H9 (cell line): ENCODE measurements around the gene YPEL1. TPM values are rescaled to one million over a fixed set of nuclear protein-coding genes. Genes with fewer than 3 reads are reported as not detected.

Experiments
- DNase-seq: peaks from one replicate; pipeline ENCODE4 v3.0.0-alpha.2; 2017
- H2AFZ ChIP-seq: one replicate; pipeline ENCODE4 v1.6.1; 2013; ENCODE audit warnings: mild to moderate bottlenecking, low read length, control low read depth, moderate library complexity
- H2AK5ac ChIP-seq: 2 replicates; pipeline ENCODE4 v1.6.1; 2013; ENCODE audit warnings: low read length, control low read depth, mixed read lengths; ENCODE audit not compliant: insufficient read length
- H2BK120ac ChIP-seq: one replicate; pipeline ENCODE4 v1.6.1; 2013; ENCODE audit warnings: low read depth, mild to moderate bottlenecking, low read length, control low read depth, inconsistent platforms; ENCODE audit not compliant: poor library complexity, severe bottlenecking
- H2BK12ac ChIP-seq: 2 replicates; pipeline ENCODE4 v1.6.1; 2013; ENCODE audit warnings: low read length, control low read depth, mixed read lengths, low read depth; ENCODE audit not compliant: insufficient read length
- H2BK15ac ChIP-seq: 2 replicates; pipeline ENCODE4 v1.6.1; 2013; ENCODE audit warnings: low read depth, low read length, control low read depth
- H2BK20ac ChIP-seq: one replicate; pipeline ENCODE4 v1.6.1; 2013; ENCODE audit warnings: low read depth, mild to moderate bottlenecking, low read length, control low read depth, inconsistent platforms; ENCODE audit not compliant: poor library complexity, severe bottlenecking
- H2BK5ac ChIP-seq: 2 replicates; pipeline ENCODE4 v1.6.1; 2013; ENCODE audit warnings: low read length, control low read depth, mixed read lengths; ENCODE audit not compliant: insufficient read length
- H3K14ac ChIP-seq: 2 replicates; pipeline ENCODE4 v1.6.1; 2013; ENCODE audit warnings: low read length, control low read depth; ENCODE audit not compliant: insufficient read depth
- H3K18ac ChIP-seq: 2 replicates; pipeline ENCODE4 v1.6.1; 2013; ENCODE audit warnings: low read depth, mild to moderate bottlenecking, mixed read lengths, low read length, control low read depth; ENCODE audit not compliant: insufficient read length
- H3K23ac ChIP-seq: 2 replicates; pipeline ENCODE4 v1.6.1; 2013; ENCODE audit warnings: low read length, control low read depth, mixed read lengths, low read depth; ENCODE audit not compliant: insufficient read length
- H3K23me2 ChIP-seq: 2 replicates; pipeline ENCODE4 v1.6.1; 2013; ENCODE audit warnings: low read depth, mild to moderate bottlenecking, mixed read lengths, low read length, control low read depth; ENCODE audit not compliant: insufficient read length, poor library complexity, severe bottlenecking
- H3K27ac ChIP-seq: 2 replicates; pipeline ENCODE4 v1.5.1; 2013; ENCODE audit warnings: low read length, control low read depth, mixed read lengths, low read depth; ENCODE audit not compliant: insufficient read length
- H3K27me3 ChIP-seq: 2 replicates; pipeline ENCODE4 v1.6.1; 2013; ENCODE audit warnings: low read length, control low read depth, inconsistent platforms; ENCODE audit not compliant: insufficient read depth
- H3K4ac ChIP-seq: 2 replicates; pipeline ENCODE4 v1.6.1; 2013; ENCODE audit warnings: low read depth, mild to moderate bottlenecking, control low read depth, inconsistent platforms, low read length, moderate library complexity
- H3K4me1 ChIP-seq: 2 replicates; pipeline ENCODE4 v1.6.1; 2013; ENCODE audit warnings: low read length, control low read depth, inconsistent platforms; ENCODE audit not compliant: insufficient read depth
- H3K4me2 ChIP-seq: 2 replicates; pipeline ENCODE4 v1.6.1; 2013; ENCODE audit warnings: low read length, control low read depth, mixed read lengths; ENCODE audit not compliant: insufficient read length, insufficient read depth
- H3K56ac ChIP-seq: 2 replicates; pipeline ENCODE4 v1.6.1; 2013; ENCODE audit warnings: low read depth, mild to moderate bottlenecking, mixed read lengths, low read length, control low read depth; ENCODE audit not compliant: insufficient read length
- H3K79me1 ChIP-seq: 2 replicates; pipeline ENCODE4 v1.6.1; 2013; ENCODE audit warnings: low read depth, mild to moderate bottlenecking, moderate library complexity, low read length, control low read depth, inconsistent platforms; ENCODE audit not compliant: insufficient read depth, poor library complexity, severe bottlenecking
- H3K79me2 ChIP-seq: 2 replicates; pipeline ENCODE4 v1.6.1; 2013; ENCODE audit warnings: low read length, control low read depth, inconsistent platforms; ENCODE audit not compliant: insufficient read depth
- H3K9ac ChIP-seq: 2 replicates; pipeline ENCODE4 v1.6.1; 2013; ENCODE audit warnings: low read length, control low read depth, mixed read lengths; ENCODE audit not compliant: insufficient read length; ENCODE audit errors: extremely low read depth
- H3K9me3 ChIP-seq: one replicate; pipeline ENCODE4 v1.6.1; 2013; ENCODE audit warnings: low read depth, low read length, inconsistent platforms; ENCODE audit not compliant: control insufficient read depth
- H3T11ph ChIP-seq: one replicate; pipeline ENCODE4 v1.6.1; 2013; ENCODE audit warnings: mild to moderate bottlenecking, low read length, control low read depth, inconsistent platforms
- H4K20me1 ChIP-seq: one replicate; pipeline ENCODE4 v1.6.1; 2013; ENCODE audit not compliant: control insufficient read depth, insufficient read length, insufficient read depth
- H4K5ac ChIP-seq: 2 replicates; pipeline ENCODE4 v1.6.1; 2013; ENCODE audit warnings: low read depth, mild to moderate bottlenecking, mixed read lengths, low read length, control low read depth; ENCODE audit not compliant: insufficient read length
- H4K8ac ChIP-seq: replicated peaks from 2 replicates; pipeline ENCODE4 v1.6.1; 2013; ENCODE audit warnings: low read length, control low read depth, mixed read lengths, low read depth; ENCODE audit not compliant: insufficient read length
- H4K91ac ChIP-seq: 2 replicates; pipeline ENCODE4 v1.6.1; 2013; ENCODE audit warnings: low read depth, mild to moderate bottlenecking, moderate library complexity, mixed read lengths, low read length, control low read depth; ENCODE audit not compliant: insufficient read length
- H3K27ac Mint-ChIP-seq, 3 experiments: 2 replicates in 2 of 3; 3 replicates in 1 of 3; pipeline ENCODE4 v1.8.0; 2020 to 2021; ENCODE audit warnings: mixed read lengths in 3 of 3, mild to moderate bottlenecking in 1 of 3, moderate library complexity in 1 of 3
- H3K27me3 Mint-ChIP-seq: 2 replicates; pipeline ENCODE4 v1.8.0; 2021; ENCODE audit warnings: low read depth, mild to moderate bottlenecking, moderate library complexity, mixed read lengths
- H3K36me3 Mint-ChIP-seq, 3 experiments: 2 replicates in 2 of 3; 3 replicates in 1 of 3; pipeline ENCODE4 v1.8.0; 2020 to 2021; ENCODE audit warnings: low read depth in 3 of 3, mixed read lengths in 3 of 3; ENCODE audit not compliant: insufficient read depth in 1 of 3
- H3K4me1 Mint-ChIP-seq, 2 experiments: 2 replicates each; pipeline ENCODE4 v1.8.0; 2020; ENCODE audit warnings: mixed read lengths in 2 of 2
- H3K4me3 Mint-ChIP-seq, 2 experiments: 2 replicates in 1 of 2; 3 replicates in 1 of 2; pipeline ENCODE4 v1.8.0; 2020 to 2021; ENCODE audit warnings: mild to moderate bottlenecking in 2 of 2, mixed read lengths in 2 of 2, moderate library complexity in 1 of 2
- H3K9me3 Mint-ChIP-seq, 2 experiments: 2 replicates in 1 of 2; 3 replicates in 1 of 2; pipeline ENCODE4 v1.8.0; 2020; ENCODE audit warnings: mild to moderate bottlenecking in 2 of 2, mixed read lengths in 2 of 2, moderate library complexity in 1 of 2
- WGBS: extraction: QIAGEN DNeasy Blood & Tissue Kit; methylation state at CpG from one replicate; pipeline ENCODE4 v1.1.7; 2013; ENCODE audit warnings: missing lambda C conversion rate, low lambda C conversion rate, mixed read lengths; ENCODE audit not compliant: insufficient read length; ENCODE audit errors: extremely low coverage; 5-methylcytosine and 5-hydroxymethylcytosine counted together
- total RNA-seq: library from RNA; stranded (reverse); gene quantifications from 2 replicates; pipeline ENCODE4 v1.2.1, GENCODE V29; 2021
- TF ChIP-seq, protein P1 (sequence below): fragments of 200-600 bp; sonication (generic); conservative IDR thresholded peaks from 3 replicates; pipeline ENCODE4 v1.8.0; 2021; ENCODE audit warnings: antibody characterized with exemption, mild to moderate bottlenecking

YPEL1 gene
- total RNA-seq, 1 experiment from 2014 or later: 5.4 TPM

DNA sequence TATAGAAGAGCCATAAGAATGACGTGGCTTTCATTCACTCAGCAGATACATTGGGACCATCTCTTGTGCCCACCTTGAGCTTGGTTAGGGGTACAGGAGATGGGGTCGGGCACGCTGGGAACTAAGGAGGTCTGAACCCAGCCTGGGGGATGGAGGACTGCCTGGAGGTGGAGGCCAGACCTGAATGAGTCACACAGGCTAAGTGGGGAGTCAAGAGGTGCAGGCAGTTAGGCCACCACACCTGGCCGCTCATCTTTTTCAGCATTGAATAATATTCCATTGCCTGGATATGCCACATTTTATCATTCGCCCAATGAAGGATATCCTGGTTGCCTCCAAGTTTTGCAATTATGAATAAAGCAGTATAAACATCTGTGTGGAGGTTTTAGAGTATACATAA is 73.6 kb downstream of the YPEL1 start:
- Mint-ChIP-seq H3K27ac (no peak overlapping the region), H3K36me3 (no peaks in the 10 kb centered on the region)
- H3K4me2 ChIP-seq: no peak overlapping the region

More for the DNA sequence above, 73.6 kb downstream of the YPEL1 start:
- H2AFZ ChIP-seq: no peak overlapping the region
- no peak overlapping the region for H2BK20ac ChIP-seq
- H3T11ph ChIP-seq: no peak overlapping the region
- H3K9me3 ChIP-seq: no peaks in the 10 kb centered on the region
- H3K18ac ChIP-seq: no peak overlapping the region
- no peak overlapping the region for H2AK5ac ChIP-seq
- H4K5ac ChIP-seq: no peak overlapping the region
- no peak for DNase-seq
- no peak overlapping the region for H2BK120ac ChIP-seq
- Mint-ChIP-seq H3K9me3 (no peaks in the 10 kb centered on the region; a peak in 1 of 5 replicates), H3K4me1 (peaks cover 9 to 15% of the 10 kb centered on the region in 2 experiments), H3K4me3 (no peak overlapping the region), H3K27me3 (peaks cover 21% of the 10 kb centered on the region)
- no peak overlapping the region for H2BK12ac ChIP-seq
- no peaks in the 10 kb centered on the region for H4K20me1 ChIP-seq
- no peak overlapping the region for H4K8ac ChIP-seq
- H3K79me1 ChIP-seq: peaks cover 2% of the 10 kb centered on the region
- no peak overlapping the region for H3K14ac ChIP-seq
- WGBS: no CpG with 5 or more reads among the region's 5 CpGs
- no peak overlapping the region for H2BK15ac ChIP-seq
- no peak overlapping the region for H3K27ac ChIP-seq
- H3K23me2 ChIP-seq: peaks cover 6% of the 10 kb centered on the region
- H3K9ac ChIP-seq: no peak overlapping the region
- no peak overlapping the region for H3K4ac ChIP-seq
- no peaks in the 10 kb centered on the region for H3K79me2 ChIP-seq
- no peaks in the 10 kb centered on the region for H3K4me1 ChIP-seq
- no peak overlapping the region for H2BK5ac ChIP-seq
- no peak overlapping the region for H4K91ac ChIP-seq
- H3K27me3 ChIP-seq: no peaks in the 10 kb centered on the region
- H3K23ac ChIP-seq: no peak overlapping the region
- TF ChIP-seq, protein P1, sequence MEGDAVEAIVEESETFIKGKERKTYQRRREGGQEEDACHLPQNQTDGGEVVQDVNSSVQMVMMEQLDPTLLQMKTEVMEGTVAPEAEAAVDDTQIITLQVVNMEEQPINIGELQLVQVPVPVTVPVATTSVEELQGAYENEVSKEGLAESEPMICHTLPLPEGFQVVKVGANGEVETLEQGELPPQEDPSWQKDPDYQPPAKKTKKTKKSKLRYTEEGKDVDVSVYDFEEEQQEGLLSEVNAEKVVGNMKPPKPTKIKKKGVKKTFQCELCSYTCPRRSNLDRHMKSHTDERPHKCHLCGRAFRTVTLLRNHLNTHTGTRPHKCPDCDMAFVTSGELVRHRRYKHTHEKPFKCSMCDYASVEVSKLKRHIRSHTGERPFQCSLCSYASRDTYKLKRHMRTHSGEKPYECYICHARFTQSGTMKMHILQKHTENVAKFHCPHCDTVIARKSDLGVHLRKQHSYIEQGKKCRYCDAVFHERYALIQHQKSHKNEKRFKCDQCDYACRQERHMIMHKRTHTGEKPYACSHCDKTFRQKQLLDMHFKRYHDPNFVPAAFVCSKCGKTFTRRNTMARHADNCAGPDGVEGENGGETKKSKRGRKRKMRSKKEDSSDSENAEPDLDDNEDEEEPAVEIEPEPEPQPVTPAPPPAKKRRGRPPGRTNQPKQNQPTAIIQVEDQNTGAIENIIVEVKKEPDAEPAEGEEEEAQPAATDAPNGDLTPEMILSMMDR: no peak
- no peak overlapping the region for H3K56ac ChIP-seq
